Urinary bladder (tissue), 4 donors: ENCODE data around the gene ATP5ME. TPM values are rescaled to one million over a fixed set of nuclear protein-coding genes. Genes with fewer than 3 reads are reported as not detected.
A peak's percentile ranks its signal among the peaks of the same experiment; 100 is the strongest.

ENCODE experiments used
- DNase-seq: peaks from one replicate; pipeline ENCODE4 v3.0.0-alpha.2; 2015; ENCODE audit errors: extremely low spot score
- H3K27ac ChIP-seq: one replicate; pipeline ENCODE4 v1.5.1; 2013; ENCODE audit warnings: low read depth, mild to moderate bottlenecking, moderate library complexity
- H3K36me3 ChIP-seq: one replicate; pipeline ENCODE4 v1.6.1; 2013; ENCODE audit warnings: mild to moderate bottlenecking, moderate library complexity; ENCODE audit not compliant: insufficient read depth
- H3K4me1 ChIP-seq: one replicate; pipeline ENCODE4 v1.6.1; 2013; ENCODE audit warnings: mild to moderate bottlenecking, moderate library complexity; ENCODE audit not compliant: insufficient read depth
- H3K4me3 ChIP-seq: one replicate; pipeline ENCODE4 v1.5.1; 2013; ENCODE audit warnings: low read depth, low read length
- WGBS: extraction: QIAGEN DNeasy Blood & Tissue Kit; methylation state at CpG from one replicate; pipeline ENCODE4 v1.1.7; 2013; 5-methylcytosine and 5-hydroxymethylcytosine counted together
- polyA plus RNA-seq: library from polyadenylated mRNA; stranded (reverse); fragments of 200-250 nt; gene quantifications from one replicate; pipeline ENCODE4 v1.2.3, GENCODE V29; 2013
- total RNA-seq: library from RNA; depleted of rRNA; stranded (reverse); fragments of >200 nt; gene quantifications from one replicate; pipeline ENCODE4 v1.2.3, GENCODE V29; 2014
- donor health status: healthy with polysubstance abuse.
- donor health status: healthy.

ATP5ME gene
- total and polyA plus RNA-seq, 2 donors = 160 to 430 TPM

DNA sequence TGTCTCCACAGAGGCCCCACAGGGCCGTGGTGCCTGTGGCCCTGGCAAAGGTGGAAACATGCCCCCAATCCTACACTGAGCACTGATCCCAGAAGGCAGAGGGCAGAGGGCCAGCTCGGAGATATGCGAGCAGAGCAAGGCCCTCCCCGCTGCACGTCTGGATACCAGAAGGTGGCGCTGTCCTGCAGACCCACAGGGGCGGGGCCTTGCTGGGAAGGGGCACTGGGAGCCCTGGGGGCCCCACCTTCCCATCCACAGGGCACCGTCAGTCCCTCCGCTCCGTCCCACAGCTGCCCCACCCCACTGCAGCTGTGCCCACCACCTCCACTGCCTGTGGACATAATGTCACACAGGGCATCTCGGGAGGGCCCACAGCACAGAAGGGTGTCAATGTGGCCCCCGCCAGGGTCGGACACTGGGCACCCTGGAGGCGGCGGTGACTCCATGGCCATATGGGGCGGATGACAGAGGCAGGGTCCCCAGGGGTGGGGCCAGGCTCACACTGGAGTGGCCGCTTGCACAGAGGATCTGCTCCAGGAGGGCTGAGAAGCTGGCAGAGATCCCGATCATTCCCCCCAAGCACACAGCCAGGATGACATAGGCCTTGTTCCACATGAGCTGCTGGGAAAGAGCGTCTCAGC lies 10.0 kb upstream of the ATP5ME start:
- DNase-seq = no peak
- no peaks in the 10 kb centered on the region for H3K4me1 ChIP-seq
- H3K36me3 ChIP-seq = no peaks in the 10 kb centered on the region
- 39% methylated on average over 19 of the region's 19 CpGs for WGBS
- no peak overlapping the region for H3K4me3 ChIP-seq
- H3K27ac ChIP-seq = no peak overlapping the region

DNA sequence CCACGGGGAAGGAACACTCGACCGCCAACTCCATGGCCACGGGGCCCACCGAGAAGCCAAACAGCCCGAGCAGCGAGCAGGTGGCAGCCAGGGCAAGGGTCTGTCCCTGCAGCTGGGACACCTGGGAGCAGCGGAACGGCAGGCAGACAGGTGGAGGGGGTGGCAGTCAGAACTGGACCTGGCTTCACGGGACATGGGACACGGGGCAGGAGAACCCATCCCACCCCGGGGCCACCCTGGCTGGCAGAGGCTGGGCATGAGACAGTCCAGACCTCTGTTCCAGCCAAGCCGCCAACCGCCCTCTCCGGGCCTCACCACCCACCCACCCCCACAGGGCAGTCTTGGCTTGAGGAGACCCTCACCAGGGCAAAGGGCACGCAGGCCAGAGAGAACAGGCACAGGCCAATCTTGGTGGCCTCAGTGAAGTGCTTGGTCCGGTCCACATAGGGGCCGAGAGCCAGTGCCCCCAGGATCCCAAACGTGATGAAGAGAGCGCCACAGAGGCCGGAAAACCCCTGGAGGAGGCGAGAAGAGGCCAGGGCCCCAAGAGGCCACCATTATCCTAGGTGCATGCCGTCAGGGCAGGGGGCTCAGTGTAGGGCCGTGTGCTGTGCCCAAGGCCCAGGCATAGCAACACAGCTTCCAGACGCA lies 9.3 kb upstream of the ATP5ME start:
- H3K27ac ChIP-seq = no peak overlapping the region
- no peak overlapping the region for H3K4me3 ChIP-seq
- DNase-seq = no peak
- 83% methylated on average over 25 of the region's 25 CpGs for WGBS
- no peaks in the 10 kb centered on the region for H3K4me1 ChIP-seq
- H3K36me3 ChIP-seq = no peaks in the 10 kb centered on the region

DNA sequence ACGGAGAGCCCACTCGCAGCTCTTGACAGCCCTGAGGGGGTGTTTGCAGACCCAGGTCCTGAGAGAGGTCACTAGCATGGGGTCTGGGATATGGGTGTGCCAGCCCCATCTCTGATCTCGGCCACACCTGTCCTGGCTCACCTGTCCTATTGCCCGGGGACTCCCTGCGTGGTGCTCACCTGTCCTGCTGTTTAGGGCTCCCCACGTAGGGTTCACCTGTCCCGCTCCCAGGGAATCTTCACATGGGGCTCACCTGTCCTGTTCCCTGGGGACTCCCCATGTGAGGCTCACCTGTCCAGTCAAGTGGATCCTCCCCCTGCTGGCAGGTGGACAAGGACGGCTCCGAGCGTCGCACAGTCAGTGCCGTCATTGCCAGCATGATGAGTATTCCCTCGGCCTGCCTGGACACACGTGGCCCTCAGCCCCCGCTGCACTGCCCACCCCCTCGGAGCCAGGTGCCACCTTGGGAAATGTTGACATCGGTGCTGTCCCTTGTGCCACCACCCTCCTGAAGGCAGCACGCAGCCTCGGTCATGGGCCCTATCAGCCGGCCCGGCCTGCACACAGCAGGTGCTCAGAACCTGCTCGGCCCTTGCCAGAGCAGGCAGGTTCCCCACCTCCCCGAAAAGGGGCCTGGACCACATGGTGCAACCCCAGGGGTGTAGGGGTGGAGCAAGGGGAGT lies 8.6 kb upstream of the ATP5ME start:
- H3K27ac ChIP-seq = no peak overlapping the region
- 92% methylated on average over 23 of the region's 23 CpGs for WGBS
- no peaks in the 10 kb centered on the region for H3K36me3 ChIP-seq
- H3K4me1 ChIP-seq = no peaks in the 10 kb centered on the region
- H3K4me3 ChIP-seq = no peak overlapping the region
- DNase-seq = no peak

DNA sequence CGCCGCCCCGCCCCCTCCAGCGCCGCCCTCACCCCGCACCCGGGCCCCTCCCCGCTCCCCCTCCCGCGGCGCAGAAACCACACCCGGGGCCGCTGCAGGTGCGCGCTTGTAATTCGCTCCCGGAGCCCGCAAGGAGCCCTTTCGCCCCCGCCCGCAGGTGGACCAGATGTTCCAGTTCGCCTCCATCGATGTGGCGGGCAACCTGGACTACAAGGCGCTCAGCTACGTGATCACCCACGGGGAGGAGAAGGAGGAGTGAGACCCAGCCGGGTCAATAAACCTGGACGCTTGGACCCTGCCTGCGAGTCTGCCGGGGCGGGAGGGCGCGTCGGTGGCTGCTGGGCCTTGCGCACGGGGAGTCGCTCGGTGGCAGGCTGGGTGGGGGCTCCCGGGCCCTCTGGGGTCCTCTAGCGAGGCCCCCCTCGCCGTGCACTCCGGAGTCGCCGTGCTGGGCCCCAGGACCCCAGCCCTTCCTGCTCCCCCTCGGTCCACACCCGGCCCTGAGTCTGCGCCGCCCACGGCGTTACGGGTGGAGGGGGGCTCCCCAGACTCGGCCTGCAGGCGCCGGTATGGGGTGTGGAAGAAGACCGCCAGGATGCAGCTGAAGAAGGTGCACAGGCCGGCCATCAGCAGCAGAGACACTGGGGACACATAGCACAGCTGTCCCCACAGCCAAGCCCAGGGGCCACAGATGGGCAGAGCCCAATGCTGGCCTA lies 7.8 kb upstream of the ATP5ME start:
- no peaks in the 10 kb centered on the region for H3K36me3 ChIP-seq
- no peak overlapping the region for H3K4me3 ChIP-seq
- WGBS = 81% methylated on average over 57 of the region's 58 CpGs
- no peak overlapping the region for H3K27ac ChIP-seq
- H3K4me1 ChIP-seq = no peaks in the 10 kb centered on the region
- DNase-seq = no peak

DNA sequence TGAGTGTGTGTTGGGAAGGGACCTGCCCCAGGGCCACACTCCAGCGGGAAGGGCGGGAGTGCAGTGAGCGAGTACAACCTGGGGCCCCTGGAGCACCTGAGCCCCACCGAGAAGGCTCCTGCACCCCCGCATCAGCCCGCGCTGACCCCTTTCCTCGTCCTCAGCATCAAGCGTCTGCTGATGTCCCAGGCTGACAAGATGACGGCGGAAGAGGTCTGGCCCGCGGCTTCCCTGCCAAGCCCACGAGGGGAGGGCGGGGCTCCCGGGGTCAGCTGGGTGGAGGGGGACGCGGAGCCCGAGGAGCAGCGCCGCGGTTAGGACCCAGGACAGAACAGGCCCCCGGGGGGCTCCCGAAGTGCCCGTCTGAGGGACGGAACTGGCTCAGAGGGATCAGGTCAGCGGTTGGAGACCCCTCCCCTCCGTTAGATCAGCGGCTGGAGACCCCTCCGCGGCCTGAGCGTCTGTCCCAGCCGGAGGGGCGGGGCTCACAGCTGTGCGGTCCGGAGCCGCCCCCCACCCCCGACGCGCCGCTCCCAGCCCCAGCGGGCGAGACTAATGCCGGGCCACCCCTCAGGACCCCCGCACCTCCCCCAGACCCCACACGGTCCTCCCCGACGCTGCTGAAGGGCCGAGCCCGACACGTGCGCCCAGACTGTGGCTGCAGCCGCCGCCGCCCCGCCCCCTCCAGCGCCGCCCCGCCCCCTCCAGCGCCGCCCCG lies 7.0 kb upstream of the ATP5ME start:
- Histone ChIP-seq H3K4me1 (no peaks in the 10 kb centered on the region), H3K27ac (no peak overlapping the region), H3K4me3 (peak overlapping the region; percentile 41), H3K36me3 (no peaks in the 10 kb centered on the region)
- 14% methylated on average over 57 of the region's 62 CpGs for WGBS
- DNase-seq = no peak

DNA sequence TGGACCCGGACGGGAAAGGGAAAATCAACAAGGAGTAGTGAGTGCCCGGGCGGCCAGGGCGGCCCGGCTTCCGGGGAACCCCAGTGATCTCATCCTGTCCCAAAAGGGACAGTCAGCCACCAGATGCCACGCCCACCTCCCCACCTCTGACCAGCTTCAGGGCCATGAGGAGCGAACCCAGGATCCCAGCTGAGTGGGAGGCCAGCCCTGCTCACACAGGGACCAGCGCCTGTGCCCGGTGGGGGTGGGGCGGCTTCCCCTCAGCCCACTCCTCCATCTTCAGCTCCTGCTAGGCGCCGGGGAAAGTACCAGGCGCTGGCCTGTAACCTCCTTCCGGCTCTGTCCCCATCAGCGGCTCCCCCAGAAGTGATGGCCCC lies 6.5 kb upstream of the ATP5ME start:
- Histone ChIP-seq H3K36me3 (no peaks in the 10 kb centered on the region), H3K4me3 (peak overlapping the region; percentile 41), H3K27ac (no peak overlapping the region), H3K4me1 (no peaks in the 10 kb centered on the region)
- 69% methylated on average over 17 of the region's 17 CpGs for WGBS
- DNase-seq = no peak

DNA sequence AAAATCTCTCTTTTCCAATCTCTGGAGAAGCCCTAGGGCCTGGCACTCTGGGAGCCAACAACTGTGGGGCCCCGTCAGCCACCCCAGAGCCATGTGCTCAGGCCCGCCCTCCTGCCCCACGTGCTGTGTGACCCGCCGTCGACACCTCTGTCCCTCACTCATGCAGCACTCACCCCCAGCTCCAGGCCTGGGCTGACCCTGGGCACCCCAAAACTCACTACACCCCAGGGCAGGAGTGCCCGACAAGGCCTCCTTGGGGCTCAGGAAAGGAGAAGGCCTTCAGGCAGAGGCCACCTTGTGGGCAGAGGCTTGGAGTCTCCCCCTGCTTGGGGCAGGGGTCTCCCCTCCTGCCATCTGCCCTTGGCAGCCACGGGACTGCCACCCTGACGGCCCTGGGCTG lies 6.0 kb upstream of the ATP5ME start:
- no peaks in the 10 kb centered on the region for H3K4me1 ChIP-seq
- WGBS = 80% methylated on average over 9 of the region's 9 CpGs
- no peak overlapping the region for H3K27ac ChIP-seq
- H3K36me3 ChIP-seq = no peaks in the 10 kb centered on the region
- no peak for DNase-seq
- H3K4me3 ChIP-seq = no peak overlapping the region

DNA sequence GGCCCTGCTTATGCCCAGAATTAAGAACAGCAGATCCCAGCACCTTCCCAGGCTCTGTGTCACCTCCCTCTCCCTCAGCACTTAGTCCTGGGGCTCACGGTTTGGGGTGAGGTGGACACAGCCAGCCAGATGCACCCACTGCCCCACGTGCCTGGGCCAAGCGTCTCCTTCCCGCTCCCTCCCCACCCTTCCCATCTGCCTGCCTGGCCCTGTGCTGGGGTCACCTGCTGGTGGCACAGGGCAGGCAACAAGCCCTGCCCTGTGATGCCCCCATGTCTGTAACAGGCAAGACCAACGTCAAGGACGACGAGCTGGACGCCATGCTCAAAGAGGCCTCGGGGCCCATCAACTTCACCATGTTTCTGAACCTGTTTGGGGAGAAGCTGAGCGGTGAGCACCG lies 5.6 kb upstream of the ATP5ME start:
- no peaks in the 10 kb centered on the region for H3K36me3 ChIP-seq
- no peak overlapping the region for H3K27ac ChIP-seq
- H3K4me1 ChIP-seq = no peaks in the 10 kb centered on the region
- DNase-seq = no peak
- H3K4me3 ChIP-seq = no peak overlapping the region
- WGBS = 86% methylated on average over 11 of the region's 11 CpGs

DNA sequence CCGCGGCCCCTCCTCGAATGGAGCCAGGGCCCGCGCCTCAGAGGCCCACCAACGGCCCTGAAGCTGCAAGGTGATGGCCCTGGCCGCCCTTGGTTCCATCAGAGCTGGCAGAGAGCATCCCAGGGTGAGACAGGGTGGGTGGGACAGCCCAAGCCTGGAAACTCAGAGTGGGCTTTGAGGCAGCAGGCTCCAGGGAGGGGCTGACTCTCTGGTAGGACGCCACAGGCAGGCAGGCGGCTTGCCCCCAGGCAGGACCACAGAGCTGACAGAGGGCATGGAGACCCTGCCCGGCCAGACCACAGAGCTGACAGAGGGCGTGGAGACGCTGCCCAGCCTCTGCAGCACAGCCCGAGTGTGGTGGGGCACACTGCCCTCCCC lies 5.0 kb upstream of the ATP5ME start:
- no peaks in the 10 kb centered on the region for H3K4me1 ChIP-seq
- no peak overlapping the region for H3K27ac ChIP-seq
- WGBS = 84% methylated on average over 13 of the region's 13 CpGs
- no peak for DNase-seq
- H3K36me3 ChIP-seq = no peaks in the 10 kb centered on the region
- no peak overlapping the region for H3K4me3 ChIP-seq

DNA sequence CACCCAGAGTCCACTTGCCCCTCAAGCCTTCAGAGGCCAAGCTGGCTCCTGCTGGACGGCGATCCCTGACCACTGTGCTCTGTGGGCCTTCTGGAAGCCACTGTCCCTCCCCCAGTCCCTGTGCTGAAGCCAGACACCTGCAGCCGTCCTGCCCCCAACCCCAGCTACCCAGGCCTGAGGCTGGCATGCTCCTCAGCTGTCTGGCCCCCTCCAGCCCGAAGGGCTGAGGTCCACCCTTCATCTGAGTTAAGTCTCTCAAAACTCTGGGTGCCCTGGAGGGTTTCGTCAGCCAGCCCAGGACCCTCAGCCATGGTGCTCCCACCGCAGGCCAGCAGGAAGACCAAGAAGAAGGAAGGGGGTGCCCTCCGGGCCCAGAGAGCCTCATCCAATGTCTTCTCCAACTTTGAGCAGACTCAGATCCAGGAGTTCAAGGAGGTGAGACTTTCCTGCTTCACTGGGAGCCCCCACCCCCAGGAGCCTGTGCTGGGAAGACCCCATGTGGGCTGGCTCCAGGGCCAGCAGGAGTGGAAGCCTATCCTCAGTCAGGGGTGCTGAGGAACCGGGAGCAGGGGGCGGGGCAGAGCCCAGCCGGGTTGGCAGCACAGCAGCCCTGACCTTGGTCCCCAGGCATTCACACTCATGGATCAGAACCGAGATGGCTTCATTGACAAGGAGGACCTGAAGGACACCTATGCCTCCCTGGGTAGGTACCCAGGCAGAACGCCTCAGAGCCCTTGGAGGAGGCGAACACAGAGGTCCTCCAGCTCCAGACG lies 4.4 kb upstream of the ATP5ME start:
- Histone ChIP-seq H3K27ac (no peak overlapping the region), H3K36me3 (no peaks in the 10 kb centered on the region), H3K4me3 (no peak overlapping the region), H3K4me1 (no peaks in the 10 kb centered on the region)
- no peak for DNase-seq
- 75% methylated on average over 14 of the region's 14 CpGs for WGBS

DNA sequence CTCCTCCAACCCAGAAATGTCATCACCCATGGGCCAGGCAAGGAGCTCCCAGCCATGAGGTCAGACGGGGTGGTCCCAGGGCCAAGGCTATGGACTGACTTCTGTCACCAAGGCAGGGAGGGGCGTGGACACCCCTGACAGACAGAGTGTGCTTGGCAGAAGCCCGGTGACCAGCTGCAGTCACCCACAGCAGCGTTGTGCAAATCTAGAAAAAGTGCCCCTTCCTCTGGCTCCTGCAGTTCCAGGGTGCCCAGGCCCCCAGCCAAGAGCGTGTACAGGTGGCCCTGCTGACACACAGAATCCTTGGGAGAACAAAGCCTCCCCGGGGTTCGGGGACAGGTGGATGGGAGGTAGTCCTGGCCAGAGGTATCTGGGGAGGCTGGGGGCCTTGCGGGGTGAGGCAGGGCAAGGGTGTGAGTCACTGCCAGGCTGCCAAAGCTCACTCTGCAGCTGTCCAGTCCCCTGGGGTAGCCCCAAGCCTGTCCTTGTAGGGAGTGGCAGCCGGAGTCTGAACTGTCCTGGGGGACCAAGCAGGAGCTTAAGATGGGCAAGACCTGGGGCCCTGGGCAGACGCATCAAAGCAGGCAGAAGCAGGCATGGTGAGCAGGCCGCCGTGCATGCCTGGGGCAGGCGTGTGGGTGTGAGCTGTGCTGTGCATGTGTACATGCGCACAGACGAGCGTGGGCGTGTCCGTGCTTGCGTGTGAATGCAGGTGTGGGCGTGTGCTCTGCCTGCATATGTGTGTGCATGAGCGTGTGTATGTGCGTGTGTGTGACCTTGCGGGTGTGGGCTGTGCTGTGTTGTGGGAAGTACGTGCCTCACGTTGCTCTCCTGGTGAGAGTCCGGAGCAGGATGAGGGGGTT lies 3.6 kb upstream of the ATP5ME start:
- WGBS = 72% methylated on average over 26 of the region's 26 CpGs
- Histone ChIP-seq H3K4me1 (no peaks in the 10 kb centered on the region), H3K27ac (no peak overlapping the region), H3K36me3 (no peaks in the 10 kb centered on the region), H3K4me3 (no peak overlapping the region)
- DNase-seq = no peak

DNA sequence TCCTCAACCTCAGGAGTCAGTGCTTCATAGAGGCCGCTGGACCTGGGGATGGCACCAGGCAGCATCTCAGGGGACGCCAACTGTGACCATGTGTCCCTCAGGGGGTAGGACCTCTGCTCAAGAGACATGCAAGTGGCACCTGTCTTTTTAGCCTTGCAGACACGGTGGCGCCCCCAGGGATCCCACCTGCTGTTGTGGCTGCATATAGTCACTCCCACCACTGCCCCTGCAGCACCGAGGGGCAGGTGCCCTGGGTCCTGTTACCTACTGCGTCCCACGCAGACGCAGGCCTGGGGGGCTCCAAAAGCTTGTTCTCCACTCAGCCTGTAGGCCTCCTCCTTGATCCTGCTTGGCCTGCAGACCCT lies 2.8 kb upstream of the ATP5ME start:
- WGBS = 79% methylated on average over 8 of the region's 8 CpGs
- H3K4me3 ChIP-seq = no peak overlapping the region
- H3K36me3 ChIP-seq = no peaks in the 10 kb centered on the region
- DNase-seq = no peak
- H3K27ac ChIP-seq = no peak overlapping the region
- H3K4me1 ChIP-seq = no peaks in the 10 kb centered on the region
